Fibroblast of mammary gland (primary cell): ENCODE measurements around the gene LRRC40.

ENCODE experiments used
- DNase-seq: peaks from one replicate; pipeline ENCODE4 v3.0.0-alpha.2; 2010; ENCODE audit warnings: low read depth
- H3K4me3 ChIP-seq: 2 replicates; pipeline ENCODE4 v1.5.1; 2011; ENCODE audit warnings: low read depth, mild to moderate bottlenecking, low read length, moderate library complexity; ENCODE audit not compliant: control insufficient read depth
- CTCF ChIP-seq: conservative IDR thresholded peaks from 2 replicates; pipeline ENCODE4 v1.5.1; 2011; ENCODE audit warnings: low read depth, low read length, inconsistent platforms; ENCODE audit not compliant: control insufficient read depth, insufficient read depth

Gene LRRC40

GRCh38 chr1:70103770-70104169 lies 101.6 kb downstream of the LRRC40 start:
- TF ChIP-seq CTCF, result no peak
- DNase-seq, result no peak
- no peak overlapping the region for H3K4me3 ChIP-seq

- no peak overlapping the region for H3K4me3 ChIP-seq
- no peak for TF ChIP-seq CTCF
Observed at GRCh38 chr1:70101774-70102173, 103.6 kb downstream of the LRRC40 start.

GRCh38 chr1:70101231-70101630 lies 104.1 kb downstream of the LRRC40 start:
- no peak for TF ChIP-seq CTCF
- no peak overlapping the region for H3K4me3 ChIP-seq

More at GRCh38 chr1:70101774-70102173, 103.6 kb downstream of the LRRC40 start:
- no peak for DNase-seq

More at GRCh38 chr1:70101231-70101630, 104.1 kb downstream of the LRRC40 start:
- no peak for DNase-seq
